Activated CD4-positive, alpha-beta T cell treated with anti-CD3 and anti-CD28 coated beads, Interleukin-2, amount 50 U/mL, for 16 hours (primary cell): ENCODE data around the gene MCF2L.

Experiments
- DNase-seq: peaks from one replicate; pipeline ENCODE4 v3.0.0-alpha.2; 2020

Gene MCF2L

DNA sequence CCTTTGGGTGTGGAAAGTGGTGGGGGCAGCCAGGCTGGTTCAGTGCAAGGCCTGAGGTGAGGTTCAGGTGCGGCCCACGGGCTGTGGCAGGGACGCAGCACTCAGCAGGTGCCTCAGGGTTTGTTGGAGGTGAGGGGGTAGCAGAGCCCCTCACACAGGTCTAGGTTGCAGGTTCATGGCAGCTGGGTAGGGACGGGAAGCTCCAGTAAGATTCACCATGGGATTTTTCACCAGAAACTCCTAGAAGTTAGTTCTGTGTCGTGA lies 14.0 kb downstream of the MCF2L start:
- no peak for DNase-seq

DNA sequence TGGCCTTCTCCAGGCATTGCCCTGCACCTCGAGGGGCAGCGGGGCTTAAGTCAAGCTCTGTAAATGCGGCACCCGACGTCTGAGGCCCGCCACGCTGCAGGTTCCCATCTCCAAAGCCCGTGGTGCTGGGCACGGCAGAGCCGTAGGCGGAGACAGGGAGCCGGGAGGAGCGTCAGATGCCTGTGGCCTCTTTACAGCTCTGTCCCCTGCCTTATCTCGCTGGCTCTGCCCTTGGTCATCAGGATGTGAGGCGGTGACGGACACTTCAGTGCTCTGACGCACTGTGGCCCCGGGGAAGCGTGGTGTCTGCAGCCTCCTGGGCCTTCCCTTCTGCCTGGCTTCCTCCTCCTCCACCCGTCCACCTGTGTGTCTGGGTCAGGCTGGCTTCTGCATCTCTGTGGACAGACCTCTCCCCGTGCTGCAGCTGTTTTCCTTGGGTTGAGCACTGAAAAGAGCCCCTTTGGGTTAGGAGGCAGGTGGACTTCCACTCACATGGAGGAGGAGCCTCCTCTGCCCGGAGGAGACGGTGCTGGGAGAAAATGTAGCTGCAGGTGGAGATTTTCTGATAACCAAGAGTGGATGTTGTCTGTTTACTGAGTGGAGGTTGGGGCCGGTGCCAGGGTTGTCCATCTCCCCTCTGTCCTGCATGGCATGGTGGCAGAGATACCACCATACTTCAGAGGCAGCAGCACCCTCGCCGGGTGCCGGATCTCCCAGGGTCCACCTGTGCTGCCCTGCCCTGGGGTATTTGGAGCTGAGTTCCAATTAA lies 14.6 kb downstream of the MCF2L start:
- DNase-seq = no peak

DNA sequence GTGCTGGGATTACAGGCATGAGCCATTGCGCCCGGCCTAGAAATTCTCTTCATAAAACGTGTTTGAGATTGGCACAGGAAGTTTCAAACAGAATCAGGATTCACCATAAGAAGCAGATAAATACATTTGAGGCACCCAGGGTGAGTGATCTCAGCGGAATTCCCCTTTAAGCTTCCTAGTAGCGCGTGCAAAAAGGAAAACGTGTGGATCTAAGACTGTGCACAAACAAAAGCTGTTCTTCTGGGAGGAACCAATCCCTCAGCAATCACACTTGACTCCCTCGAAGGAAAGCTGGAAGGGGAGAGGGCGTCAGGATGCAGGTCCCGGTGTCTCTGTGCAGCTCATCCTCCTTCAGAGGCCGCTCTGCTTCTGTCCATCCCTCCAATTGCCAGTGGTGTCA lies 15.5 kb downstream of the MCF2L start:
- no peak for DNase-seq

DNA sequence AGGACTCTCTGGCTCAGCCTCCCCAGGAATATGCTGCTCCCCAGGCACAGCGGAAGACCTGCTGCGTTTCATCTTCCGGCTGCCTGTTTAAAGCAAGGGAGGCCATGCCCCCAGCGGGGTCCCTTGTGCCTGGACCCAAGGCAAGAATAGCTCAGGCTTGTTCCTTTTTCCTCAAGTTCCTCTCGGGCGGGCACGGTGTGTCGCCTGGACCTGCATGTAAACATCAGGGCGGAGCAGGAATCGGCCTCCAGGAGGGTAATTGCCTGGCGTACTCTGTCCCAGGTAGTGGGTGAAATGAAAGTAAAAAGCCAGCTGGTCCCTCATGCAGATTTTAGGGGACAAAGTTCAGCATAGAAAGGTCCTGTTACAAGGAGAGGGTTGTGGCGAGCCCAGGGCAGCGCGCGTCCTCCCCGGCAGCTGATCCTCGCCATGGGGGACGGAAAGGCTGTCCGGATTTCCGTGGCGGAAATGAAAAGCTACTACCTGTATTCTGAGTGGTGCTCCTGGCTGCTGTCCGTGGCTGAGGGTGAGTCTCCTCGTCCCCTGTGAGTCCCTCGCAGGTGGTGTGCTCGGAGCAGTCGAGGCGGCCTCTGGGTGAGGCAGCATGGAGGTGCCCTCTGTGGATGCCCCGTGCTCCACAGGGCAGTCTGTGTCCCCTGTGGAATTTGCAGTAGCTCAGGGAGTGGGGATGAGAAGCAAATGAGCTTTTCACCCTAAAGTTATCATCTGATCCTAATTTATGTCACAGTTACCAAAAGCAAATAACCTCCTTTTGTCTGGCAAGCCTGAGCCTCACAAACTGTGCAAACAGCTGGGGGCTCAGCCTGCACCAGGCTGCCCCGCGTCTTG lies 16.2 kb downstream of the MCF2L start:
- DNase-seq = no peak

DNA sequence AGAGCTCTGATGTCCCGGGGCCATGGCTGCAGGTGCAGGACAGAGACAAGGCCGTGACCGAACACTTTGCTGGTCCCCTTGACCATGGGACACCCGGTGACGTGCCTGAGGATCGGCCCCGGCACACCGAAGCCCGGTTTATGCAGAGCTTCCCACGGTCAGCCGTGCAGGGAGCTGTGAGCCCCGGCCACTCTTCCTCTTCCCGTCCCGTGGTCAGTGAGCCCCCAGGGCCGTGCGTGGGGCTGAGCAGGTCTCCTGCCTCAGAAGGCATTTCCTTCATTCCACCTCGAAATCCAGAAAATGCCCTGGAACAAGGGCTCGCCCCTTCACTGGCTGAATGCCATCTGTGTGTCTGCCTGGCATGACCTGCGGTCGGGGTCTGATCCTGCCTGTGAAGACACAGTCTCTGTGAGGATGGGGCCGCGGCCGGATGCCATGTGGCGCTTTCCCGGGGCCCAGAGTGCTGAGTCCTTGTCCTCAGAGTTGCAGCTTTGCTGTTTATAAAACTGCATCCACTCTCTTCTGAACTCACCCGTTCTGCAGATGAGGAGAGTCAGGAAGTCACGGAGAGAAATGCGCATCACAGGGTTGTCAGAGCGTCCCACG lies 16.9 kb downstream of the MCF2L start:
- no peak for DNase-seq

DNA sequence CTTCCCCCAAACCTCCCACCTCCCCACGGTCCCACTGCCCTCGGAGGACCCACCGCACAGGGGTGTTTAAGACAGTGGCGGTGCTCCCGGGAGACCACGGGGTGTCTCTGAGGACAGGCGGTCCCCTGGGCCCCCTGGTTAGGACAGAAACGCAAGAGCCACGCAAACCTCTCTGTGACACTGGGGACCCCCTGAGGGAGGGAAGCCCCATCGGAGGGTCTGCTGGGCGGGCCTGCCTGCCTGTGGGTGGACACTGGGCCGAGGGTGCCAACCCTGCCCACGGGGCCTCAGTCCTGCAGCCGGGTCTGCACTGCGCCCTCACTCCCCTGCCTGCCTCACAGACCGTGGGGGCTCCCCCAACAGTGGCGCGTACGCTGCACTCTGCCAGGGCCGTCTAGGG lies 17.5 kb downstream of the MCF2L start:
- DNase-seq = no peak

DNA sequence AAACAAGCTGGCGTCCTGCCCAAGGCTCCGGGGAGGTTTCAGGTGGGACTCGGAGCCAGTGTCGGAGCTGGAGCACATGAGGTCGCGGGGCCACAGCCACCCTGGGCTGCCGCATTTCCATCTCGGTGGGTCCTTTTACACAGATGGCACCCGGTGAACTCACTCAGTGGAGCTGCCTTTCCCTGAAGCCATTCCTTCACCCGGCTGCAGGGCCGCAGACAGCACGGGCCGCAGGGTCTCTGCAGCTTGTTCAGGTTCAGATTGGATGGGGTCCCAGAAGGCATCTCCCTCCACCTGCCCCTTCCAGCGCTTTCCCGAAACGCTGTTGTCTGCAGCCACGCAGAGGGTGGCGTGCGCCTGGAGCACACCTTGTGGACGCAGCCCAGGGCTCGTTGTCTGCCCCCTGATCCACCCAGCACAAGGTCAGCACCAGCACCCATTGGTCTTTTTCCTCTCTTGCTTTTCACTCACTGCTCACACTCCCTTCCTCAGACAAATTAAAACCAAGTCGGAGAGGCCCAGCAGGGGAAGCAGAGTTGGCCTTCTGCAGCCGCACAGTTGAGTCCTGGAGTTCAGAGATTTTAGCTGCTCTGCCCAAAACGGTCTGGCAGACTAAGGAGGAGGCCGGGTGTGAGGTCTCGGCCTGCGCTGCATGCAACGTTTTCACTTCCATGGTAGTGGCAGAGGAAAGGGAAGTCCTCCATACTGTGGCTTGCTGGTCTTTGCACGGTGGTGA lies 18.1 kb downstream of the MCF2L start:
- no peak for DNase-seq

DNA sequence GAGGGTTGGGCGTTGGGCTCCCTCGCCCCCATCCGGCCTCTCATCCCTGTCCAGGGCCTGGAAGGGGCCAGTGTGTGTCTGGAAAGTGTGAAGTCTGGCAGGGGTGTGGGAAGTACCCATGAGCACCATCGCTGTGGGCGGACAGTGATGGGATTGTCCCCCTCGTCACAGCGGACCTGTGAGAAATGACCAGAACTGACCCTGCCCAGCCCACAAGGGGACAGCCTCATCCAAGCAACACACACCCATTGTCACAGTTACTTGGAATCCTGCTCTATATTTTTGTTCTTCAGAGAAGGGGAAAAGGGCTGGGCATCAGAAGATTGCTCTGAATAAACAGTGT lies 18.6 kb downstream of the MCF2L start:
- DNase-seq = no peak

DNA sequence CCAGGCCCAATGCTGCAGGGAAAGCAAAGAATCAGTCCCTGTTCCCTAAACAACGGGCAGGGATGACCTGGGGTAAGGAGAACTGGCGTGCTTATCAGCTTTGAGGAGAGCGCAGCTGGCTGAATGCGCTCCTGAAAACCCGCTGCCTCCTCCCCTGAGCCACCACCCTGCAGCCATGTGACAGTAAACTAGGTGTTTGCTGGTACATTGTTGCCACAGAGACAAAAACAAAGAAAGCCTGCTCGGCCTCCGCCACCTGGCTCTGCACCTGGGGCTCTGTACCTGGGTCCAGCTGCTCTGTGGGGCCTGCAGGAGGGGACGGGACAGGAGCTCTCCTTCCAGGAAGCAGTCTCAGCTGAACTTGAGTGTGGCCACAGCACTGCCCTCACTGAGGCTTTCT lies 21.8 kb downstream of the MCF2L start:
- no peak for DNase-seq

DNA sequence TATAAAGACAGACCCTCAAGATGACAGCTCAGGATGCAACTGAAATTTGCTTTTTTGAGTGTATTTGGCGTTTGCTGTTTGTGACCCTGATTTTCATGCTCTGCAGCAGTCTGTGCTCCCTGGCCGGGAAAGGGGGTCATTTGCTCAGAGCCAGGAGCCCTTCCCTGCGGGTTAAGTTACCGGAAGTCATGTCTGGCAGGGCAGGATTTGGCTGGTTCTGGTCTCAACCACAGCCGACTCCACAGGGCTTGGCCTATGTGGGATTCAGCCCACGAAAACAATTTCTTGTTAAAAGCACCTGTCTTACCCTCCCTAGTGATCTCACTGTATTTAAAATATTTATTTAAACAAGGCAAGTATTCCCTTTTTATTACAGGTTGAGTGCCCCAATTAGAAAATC lies 22.6 kb downstream of the MCF2L start:
- DNase-seq = no peak

DNA sequence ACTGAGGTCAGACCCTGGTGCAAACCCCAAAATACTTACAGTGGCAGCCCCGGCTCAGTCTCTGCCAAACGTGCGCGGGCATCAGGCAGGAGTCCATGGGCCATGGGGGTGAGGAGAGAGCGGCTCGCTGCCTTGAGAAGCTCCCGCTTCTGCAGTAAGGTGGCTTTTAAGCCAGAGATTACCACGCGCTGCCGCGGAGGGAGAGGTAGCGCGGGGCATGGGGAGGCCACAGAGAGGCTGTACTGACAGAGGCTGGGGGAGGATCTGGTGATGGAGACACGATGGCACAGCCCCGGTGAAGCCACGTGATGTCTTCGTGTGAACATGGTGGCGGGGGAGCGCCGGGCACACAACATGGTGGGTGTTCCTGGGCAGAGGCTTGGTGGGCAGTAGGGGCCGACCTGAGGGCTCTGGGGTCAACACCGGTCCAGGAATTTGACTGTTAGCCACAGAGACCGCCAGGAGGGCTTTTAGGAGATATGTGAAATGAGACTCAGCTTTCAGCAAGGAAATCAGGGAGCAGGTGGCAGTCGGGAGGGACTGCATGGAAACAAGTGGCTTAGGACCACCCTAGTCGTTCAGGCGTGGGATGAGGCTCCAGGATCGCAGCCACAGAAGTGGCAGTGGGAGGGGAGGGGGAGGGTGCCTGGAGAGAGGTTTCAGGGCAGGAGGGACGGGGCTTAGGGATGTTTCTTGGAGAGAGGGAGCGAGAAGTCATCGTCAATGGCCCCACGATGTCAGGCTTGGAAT lies 24.1 kb downstream of the MCF2L start:
- DNase-seq = no peak

DNA sequence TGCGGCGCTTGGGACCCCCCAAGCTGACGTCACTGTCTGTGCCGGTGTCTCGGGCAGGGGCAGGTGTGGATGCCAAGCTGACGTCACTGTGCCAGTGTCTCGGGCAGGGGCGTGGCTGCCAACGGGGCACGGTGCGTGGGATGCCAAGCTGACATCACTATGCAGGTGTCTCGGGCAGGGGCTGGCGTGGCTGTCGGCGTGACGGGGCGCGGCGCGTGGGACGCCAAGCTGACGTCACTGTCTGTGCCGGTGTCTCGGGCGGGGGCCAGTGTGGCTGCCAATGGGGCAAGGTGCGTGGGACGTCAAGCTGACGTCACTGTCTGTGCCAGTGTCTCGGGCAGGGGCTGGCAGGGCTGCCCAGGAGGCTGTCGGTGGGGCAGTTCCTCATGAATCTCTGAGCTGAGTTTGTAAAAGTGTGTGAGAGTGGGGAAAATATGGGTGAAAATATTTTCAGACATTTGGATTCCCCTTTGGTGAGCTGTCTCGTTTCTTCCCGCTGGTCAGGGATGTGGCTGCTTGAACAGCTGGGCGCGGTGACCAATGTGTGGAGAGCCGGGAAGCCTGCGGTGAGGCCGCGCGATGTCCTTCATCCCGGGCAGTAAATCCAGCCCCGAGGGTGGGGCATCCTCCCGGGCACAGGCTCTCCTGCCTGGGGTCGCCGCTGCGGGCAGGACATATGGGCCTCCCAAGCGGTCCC lies 25.2 kb downstream of the MCF2L start:
- no peak for DNase-seq

DNA sequence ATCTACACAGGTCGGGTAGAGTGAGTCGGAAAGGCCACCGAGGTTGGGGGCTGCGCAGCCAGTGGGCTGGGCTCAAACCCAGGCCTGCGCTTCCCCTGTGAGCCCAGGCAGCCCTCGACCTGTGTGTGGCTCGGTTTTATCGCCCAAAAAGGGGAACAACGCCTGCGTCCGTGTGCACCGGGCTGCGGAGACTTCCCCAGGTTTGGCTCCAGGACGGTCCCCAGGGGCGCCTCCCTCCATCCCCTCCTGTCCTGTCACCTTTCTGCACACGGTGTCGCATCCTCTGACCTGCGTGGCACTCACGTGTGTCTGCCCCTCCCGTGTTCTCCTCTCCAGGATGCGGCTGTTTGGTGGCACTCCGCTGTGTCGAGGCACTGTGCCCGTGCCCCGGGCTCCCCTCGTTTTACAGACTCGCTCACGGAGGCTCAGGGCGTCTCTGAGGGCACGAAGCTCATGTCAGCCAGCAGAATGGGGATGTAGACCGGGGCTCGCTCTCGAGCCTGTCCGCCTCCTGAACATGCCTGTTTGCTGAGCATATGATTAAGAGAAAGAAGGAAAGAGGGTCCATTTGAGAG lies 25.9 kb downstream of the MCF2L start:
- DNase-seq = no peak

DNA sequence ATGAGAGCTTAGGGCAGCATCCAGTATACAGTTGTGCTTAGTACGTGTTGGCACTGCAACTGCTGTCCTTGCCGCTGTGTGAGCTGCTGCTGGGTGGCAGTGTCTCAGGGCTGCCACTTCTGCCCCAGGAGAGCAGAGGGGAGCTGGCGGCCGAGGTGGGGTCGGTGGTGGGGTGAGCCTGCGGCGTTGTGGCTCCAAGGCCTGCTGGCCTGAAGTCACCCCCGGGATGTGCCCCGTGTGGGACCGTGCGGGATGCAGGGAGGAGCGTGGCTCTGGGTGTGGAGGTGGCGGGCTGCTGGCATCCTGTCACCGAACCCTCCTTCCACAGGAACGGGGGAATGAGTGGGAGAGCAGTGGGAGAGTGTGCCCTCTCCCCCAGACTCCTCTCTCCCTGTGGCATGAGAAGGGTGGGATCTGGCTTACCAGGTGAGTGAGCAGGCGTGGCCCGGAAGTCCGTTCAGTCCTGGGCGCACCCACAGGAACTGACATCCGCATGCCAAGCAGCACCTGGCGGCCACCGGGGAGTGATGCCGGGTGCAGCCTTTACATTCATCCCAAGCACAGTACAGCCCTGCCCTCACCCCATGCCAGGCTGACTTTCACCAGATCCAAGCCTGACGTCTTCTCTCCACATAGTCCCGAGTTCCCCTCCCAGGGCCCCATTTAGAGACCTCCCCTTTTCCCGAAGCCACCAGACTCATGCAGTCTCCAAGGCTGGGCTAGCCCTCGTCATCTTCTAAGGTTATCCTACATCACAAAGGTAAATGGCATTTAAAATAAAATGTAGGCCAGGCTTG lies 26.6 kb downstream of the MCF2L start:
- DNase-seq = no peak

DNA sequence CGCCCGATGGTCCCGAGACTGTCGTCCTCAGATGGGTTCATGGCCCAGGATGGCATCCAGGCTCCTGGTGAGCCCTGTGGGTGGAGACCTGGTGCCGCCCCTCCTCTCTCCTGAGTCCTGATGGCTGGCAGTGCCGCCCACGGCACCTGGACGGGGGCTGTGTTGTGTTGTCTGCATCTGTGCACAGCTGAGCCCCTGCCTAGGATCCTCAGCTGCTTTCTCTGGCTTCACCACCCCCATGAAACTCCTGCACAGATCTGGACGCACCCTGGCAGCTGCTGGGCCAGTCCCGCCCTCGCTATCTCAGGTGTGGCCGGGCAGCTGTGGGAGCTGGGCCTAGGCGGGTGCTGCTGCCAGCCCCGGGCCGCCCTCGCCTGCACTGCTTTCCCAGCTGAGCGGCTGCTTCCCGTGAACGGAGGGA lies 27.7 kb downstream of the MCF2L start:
- no peak for DNase-seq

DNA sequence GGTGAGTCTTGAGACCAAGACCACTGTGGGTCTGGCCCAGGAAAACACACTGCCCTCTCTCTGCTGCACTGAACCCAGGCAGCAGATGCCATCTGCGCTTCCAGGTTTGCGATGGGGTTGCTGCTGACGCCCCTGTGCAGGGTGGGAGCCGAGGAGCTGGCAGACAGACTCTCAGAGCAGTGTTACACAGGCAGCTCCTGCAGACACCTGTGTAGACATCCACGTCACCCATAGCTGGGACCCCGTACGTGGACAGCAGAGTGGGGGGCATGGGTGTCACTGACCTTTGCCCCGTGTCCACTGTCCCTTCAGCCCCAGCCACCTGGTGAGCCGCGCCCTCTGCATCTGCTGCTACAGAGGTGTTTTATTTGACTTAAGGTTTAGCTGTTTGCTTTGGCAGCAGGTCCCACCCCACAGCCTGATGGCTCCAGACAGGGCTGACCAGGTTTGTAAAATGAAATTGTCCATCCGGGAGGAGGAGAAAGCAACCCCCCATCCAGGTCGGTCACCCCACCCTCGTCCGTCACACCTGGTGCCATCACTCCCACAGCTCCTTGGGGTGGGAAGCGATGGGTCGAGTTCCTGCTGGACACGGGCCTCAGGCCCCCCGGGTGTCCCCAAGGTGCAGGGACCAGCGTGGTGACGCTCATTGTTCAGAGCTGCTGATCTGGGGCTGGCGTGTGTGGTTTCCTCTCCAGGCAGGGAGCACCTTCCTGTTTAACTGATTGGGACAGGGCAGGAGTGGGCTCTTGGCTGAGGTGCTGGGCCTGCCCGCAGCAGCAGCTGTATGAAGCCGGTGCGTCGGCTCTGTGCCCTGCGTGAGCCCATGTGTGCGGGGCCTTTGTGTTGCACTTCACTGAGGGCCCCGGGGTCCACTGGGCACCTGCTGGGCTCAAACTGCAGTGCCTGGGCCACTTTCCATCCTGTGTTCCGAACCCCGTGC lies 28.4 kb downstream of the MCF2L start:
- no peak for DNase-seq

DNA sequence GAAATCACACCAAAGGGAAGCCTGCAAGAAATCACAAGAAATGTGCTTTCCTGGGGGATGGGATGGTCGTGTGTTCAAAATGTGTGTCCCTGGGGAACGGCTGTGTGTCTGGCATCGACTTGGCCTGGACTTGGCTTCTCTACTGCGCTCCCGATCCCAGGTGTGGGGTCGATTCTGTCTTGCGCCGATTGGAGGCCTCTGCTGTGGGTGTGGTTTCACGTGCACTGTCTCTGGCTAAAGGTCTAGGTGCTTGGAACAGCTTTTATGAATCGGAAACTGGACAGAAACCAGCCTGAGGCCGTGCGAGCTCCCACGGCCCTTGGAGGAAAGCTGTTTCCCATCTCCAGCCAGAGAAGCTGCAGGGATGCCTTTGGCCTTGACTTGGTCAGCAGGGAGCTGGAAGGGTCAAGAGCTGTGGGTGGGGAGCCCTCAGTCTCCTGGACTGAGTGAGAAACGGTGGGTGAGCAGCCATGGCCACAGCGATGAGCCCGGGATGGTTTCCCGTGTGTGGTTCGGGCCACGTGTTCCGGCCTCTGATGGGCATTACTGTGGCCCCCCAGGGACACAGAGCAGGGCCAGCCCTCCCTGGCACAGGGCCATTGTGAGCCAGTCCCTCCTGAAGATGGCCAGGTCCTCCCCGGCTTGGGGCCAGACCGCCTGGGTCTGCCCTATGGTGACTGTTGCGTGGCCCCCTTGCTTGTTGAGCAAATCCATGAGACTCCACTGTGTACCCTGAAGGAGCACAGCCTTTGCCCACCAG lies 29.7 kb downstream of the MCF2L start:
- DNase-seq = no peak

DNA sequence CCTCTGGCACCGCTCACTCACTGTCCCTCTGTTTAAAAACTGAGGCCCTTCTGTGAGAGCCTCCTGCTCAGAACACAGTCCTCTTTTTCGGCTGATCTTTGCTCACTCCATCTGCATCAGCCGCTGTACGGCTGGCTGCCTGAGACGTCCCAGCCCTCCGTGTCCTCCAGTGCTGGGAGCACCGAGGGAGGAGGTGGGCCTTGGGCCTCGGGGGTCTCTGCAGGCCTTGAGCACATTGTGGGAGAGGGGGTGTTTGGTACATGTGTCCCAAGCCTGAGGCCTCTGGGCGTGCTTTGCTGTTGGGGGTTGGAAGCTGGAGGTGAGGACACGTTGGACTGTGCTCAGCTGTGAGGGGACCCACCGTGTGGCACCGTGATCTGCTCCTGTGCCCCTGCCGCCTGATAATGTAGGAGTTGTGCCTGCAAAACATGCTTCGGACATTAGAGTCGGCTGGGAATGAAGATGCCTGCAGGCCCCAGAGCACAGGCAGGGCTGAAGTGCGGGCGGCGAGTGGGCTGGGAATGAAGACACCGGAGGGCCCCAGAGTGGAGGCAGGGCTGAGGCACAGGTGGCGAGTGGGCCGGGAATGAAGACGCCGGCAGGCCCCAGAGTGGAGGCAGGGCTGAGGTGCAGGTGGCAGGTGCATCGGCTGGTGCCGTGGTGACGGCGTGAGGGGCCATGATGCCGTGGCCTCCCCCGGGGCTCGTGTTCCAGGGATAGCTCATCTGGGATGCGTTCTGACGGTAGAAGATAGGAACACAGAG lies 30.6 kb downstream of the MCF2L start:
- DNase-seq = no peak
